Upper lobe of right lung (tissue), 1 donor: Measurements from ENCODE around the gene SGCE. TPM values are rescaled to one million over a fixed set of nuclear protein-coding genes. Genes with fewer than 3 reads are reported as not detected.

Experiments
- ATAC-seq: fragments of 200-7000 bp; cut with Tn5 transposase; one replicate; pipeline ENCODE4 v1.9.1; 2020; ENCODE audit warnings: mild to moderate bottlenecking, moderate library complexity
- DNase-seq: peaks from one replicate; pipeline ENCODE4 v3.0.0-alpha.2; 2020
- H3K27ac ChIP-seq: fragments of 200-600 bp; one replicate; pipeline ENCODE4 v1.8.0; 2022
- H3K27me3 ChIP-seq: fragments of 200-600 bp; one replicate; pipeline ENCODE4 v1.8.0; 2022; ENCODE audit warnings: mild to moderate bottlenecking
- H3K36me3 ChIP-seq: fragments of 200-600 bp; one replicate; pipeline ENCODE4 v1.8.0; 2022
- H3K4me1 ChIP-seq: fragments of 200-600 bp; one replicate; pipeline ENCODE4 v1.8.0; 2022
- H3K4me3 ChIP-seq: fragments of 200-600 bp; one replicate; pipeline ENCODE4 v1.8.0; 2022; ENCODE audit warnings: mild to moderate bottlenecking
- H3K9me3 ChIP-seq: fragments of 200-600 bp; one replicate; pipeline ENCODE4 v1.8.0; 2022
- CTCF ChIP-seq: fragments of 200-600 bp; IDR thresholded peaks from one replicate; pipeline ENCODE4 v1.8.0; 2022; ENCODE audit warnings: antibody characterized with exemption
- intact Hi-C: fragments of 100-400 bp; cut with DNase I; formaldehyde crosslinking; loops from one replicate; pipeline ENCODE4 v1.11.0; 2022
- total RNA-seq: library from RNA; stranded (reverse); fragmentation: NEBNext Ultra II Directional; extraction: Animal tissue kit (Norgen Biotek cat#: 25700); gene quantifications from one replicate; pipeline ENCODE4 v1.2.1, GENCODE V29; 2021
- donor health status: DM: no; HTN: yes; CAD: no; lungs with severe emphysema.

The SGCE gene
- total RNA-seq, 1 donor from 2014 or later = 74.1 TPM

DNA sequence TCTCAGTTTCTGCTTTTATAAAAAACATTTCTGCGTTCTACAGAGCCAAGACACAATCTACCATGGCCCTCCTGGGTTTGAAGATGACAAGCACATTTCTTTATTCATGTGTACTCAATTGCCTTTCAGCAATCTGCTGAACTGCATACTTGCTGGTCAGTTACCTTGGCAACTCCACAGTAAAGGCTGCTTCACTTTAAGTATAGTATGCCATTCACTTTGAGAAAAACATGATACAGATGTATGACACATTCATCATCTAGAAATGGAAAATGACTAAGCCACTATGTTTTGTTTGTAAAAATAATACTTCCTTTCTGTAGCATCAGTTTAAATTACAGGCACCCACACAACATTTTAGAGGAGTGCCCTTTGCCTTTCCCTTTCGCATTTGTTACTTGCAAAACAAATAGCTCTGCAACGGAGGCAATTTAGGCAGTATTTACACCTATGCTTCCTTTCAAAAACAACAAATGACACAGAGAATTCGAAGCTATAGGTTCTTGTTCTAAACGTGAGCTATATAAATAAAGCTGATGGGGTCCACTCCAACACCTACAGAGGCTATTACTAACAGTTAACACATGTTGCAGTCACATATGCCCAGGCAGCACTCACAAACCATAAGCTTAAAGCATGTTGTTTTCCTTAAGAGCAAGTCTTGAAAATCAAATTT lies 23.5 kb downstream of the SGCE start:
- no peak for TF ChIP-seq CTCF
- H3K9me3 ChIP-seq = no peaks in the 10 kb centered on the region
- intact Hi-C loops = no loop called here
- no peaks in the 10 kb centered on the region for H3K4me1 ChIP-seq
- no peaks in the 10 kb centered on the region for H3K27me3 ChIP-seq
- H3K36me3 ChIP-seq = no peaks in the 10 kb centered on the region
- H3K27ac ChIP-seq = no peak overlapping the region
- DNase-seq (no peak), ATAC-seq (no peak)
- no peak overlapping the region for H3K4me3 ChIP-seq

GRCh38 chr7:94630855-94631254 lies 25.1 kb downstream of the SGCE start:
- no peaks in the 10 kb centered on the region for H3K9me3 ChIP-seq
- H3K27me3 ChIP-seq = no peaks in the 10 kb centered on the region
- H3K4me1 ChIP-seq = no peaks in the 10 kb centered on the region
- no peak for TF ChIP-seq CTCF
- no peak overlapping the region for H3K4me3 ChIP-seq
- H3K27ac ChIP-seq = no peak overlapping the region
- no peaks in the 10 kb centered on the region for H3K36me3 ChIP-seq
- no peak for DNase-seq
- intact Hi-C loops = no loop called here
- ATAC-seq = no peak

DNA sequence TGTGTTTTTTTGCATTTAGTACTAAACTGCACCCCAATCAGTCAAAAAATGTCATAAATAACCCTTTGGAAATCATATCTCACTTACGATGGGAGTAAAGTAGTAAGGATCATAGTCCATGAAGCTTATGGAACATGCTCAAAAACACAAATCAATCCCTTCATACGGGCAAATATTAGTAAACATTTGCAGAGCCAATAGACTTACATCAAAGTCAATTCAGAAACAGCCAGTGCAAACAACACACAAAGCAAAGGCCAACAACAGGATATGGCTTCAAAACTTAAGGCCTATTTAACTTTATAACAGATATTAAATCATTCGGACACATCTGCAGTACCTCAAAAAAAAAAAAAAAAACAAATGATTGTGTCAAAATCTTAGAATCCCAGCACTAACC lies 32.1 kb downstream of the SGCE start:
- H3K36me3 ChIP-seq = no peaks in the 10 kb centered on the region
- no peak overlapping the region for H3K4me3 ChIP-seq
- ATAC-seq (no peak), DNase-seq (no peak)
- intact Hi-C loops = no loop called here
- no peaks in the 10 kb centered on the region for H3K9me3 ChIP-seq
- H3K27me3 ChIP-seq = no peaks in the 10 kb centered on the region
- H3K27ac ChIP-seq = no peak overlapping the region
- TF ChIP-seq CTCF = no peak
- H3K4me1 ChIP-seq = no peaks in the 10 kb centered on the region

DNA sequence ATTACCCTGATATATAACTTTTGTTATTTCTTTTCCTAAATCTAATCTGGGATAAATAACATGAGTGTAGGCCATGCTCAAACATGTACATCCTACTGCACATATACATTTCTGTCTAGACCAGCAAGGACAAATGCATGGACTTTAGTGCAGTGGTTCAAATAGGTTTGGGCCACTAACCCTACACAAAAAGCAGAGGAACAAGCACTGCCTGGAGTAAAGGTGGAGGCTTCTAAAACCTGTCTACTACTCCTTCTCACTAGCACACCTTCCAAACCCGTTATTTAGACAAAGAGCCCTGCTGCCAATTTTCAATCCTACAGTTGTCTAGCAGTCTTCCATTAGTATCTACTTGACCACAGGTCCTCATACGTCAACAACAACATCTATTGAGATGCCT lies 34.8 kb downstream of the SGCE start:
- intact Hi-C loops = no loop called here
- Histone ChIP-seq H3K27me3 (no peaks in the 10 kb centered on the region), H3K9me3 (no peaks in the 10 kb centered on the region), H3K27ac (no peak overlapping the region), H3K4me1 (no peaks in the 10 kb centered on the region), H3K36me3 (no peaks in the 10 kb centered on the region), H3K4me3 (no peak overlapping the region)
- ATAC-seq = no peak
- no peak for TF ChIP-seq CTCF
- DNase-seq = no peak

GRCh38 chr7:94620703-94621118 lies 35.2 kb downstream of the SGCE start:
- H3K9me3 ChIP-seq = no peaks in the 10 kb centered on the region
- intact Hi-C loops = no loop called here
- H3K36me3 ChIP-seq = no peaks in the 10 kb centered on the region
- no peaks in the 10 kb centered on the region for H3K27me3 ChIP-seq
- TF ChIP-seq CTCF = no peak
- H3K27ac ChIP-seq = no peak overlapping the region
- DNase-seq (peak; percentile 60), ATAC-seq (peak; percentile 89)
- H3K4me1 ChIP-seq = no peaks in the 10 kb centered on the region
- no peak overlapping the region for H3K4me3 ChIP-seq

DNA sequence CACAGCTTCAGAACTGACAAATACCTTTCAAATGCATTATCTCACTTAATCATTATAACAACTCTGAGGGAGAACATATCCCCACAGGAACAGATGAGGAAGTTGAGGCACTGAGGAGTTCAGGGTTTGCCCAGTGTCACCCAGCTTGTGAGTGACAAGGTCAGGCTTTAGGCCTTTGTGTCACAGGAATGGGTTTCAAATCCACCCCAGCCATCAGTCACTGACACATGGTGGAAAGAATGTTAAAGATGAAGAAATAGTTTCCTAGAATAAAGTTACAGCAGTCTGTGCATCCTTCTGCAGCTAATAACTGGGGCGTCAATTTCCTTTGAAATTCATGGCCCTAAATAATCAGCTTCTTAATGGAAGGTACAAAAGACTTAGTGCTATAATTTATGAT lies 37.8 kb downstream of the SGCE start:
- Histone ChIP-seq H3K4me3 (no peak overlapping the region), H3K27me3 (no peaks in the 10 kb centered on the region), H3K27ac (no peak overlapping the region), H3K9me3 (no peaks in the 10 kb centered on the region), H3K4me1 (no peaks in the 10 kb centered on the region), H3K36me3 (no peaks in the 10 kb centered on the region)
- intact Hi-C loops = no loop called here
- no peak for TF ChIP-seq CTCF
- DNase-seq = no peak
- ATAC-seq = no peak
